ENCODE data around the gene PI4K2A.
"Not testable (repeated sequence)": the region's sequence is repeated elsewhere in the genome, so short reads cannot be mapped to it uniquely, and the experiment has no call there.

PI4K2A gene

DNA sequence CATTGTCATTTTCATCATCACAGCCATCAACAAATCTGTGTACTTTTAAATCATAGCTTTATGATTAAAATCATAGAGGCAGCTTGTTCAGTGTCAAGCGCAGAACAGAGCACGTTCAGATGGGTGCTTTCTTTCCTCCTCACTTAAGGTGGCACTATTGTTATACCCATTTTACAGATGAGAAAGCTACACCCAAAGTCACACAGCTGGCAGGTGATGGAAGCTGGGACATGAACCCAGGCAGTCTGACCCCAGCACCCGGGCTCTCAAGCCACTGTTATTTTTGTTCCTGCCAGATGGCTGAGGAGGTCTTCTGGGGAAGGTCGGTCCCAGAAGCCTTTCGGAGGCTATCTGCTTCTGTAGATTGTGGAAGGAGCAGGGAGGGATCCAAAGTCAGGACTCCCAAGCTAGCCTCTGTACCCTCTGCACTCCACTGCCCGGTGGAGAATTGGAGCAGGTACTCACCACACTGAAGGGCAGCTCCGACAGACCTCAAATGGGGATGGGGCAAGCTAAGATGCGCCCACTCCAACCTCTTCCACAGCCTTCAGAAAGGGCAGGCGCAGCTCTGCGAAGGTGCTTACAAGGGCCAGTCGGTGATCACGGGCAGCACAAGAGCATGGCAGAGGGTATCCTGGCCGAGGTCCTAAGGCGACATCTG is 46.0 kb downstream of the PI4K2A start:
- in situ Hi-C loops (cut with HindIII; ENCODE audit: low pct_unique_long_range_greater_than_20kb, low sequenced_read_pairs), result no loop called here
- TF ChIP-seq JUND (IDR thresholded peaks at IDR 0.05; ENCODE audit: low read depth), result no peak
- peak in 1 of 2 experiments; percentile 31 for DNase-seq (ENCODE audit: low read depth in 1 of 2, low spot score in 1 of 2)

DNA sequence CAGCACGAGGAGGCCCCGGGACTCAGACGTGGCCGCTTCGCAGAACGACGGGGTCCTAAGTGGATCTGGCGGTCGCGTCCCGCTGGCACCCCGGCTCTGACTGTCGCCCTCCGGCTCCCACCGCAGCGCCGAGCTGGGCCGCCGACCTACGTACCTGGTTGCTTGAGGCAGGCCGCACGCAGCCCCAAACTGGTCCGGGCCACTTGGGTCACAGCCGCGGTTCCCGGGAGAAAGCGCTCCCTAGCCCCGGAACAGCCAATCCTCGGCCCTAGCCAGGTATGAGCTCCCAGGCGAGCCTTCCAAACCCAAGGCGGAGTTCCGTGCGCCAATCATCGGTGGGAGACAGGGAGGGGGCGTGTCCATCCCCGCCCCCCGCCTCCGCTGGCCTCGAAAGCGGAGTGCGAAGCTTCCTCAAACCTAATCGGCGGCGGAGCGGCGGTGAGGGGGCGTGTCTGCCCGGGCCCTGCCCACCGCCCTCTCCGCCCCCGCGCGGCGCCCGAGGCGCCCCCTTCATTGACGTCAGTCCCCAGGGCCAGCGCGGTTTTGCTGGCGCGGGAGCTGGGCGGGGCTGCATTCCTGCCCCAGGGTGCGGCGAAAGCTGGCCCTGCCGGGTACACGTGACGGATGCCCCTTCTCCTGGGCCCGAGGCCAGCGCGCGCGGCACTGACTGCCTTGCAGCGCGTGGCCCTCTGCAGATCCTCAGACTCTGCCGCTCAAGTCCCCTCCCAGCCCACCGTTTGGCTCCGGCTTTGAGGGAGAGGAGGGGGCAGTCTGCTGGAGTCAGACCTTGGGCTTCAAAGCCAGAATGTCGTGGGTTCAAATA is 46.7 kb downstream of the PI4K2A start, which contains the start of gene AVPI1:
Gene AVPI1, minus strand, starts transcription at position 280 of the 823 bp plus-strand sequence. CDS start 7,336 bp downstream, outside the sequence.
- in situ Hi-C loops (cut with HindIII; ENCODE audit: low pct_unique_long_range_greater_than_20kb, low sequenced_read_pairs), result no loop called here
- no peak for TF ChIP-seq JUND (IDR thresholded peaks at IDR 0.05; ENCODE audit: low read depth)
- DNase-seq (ENCODE audit: low read depth in 1 of 2, low spot score in 1 of 2), result peak; percentile 98 to 99

DNA sequence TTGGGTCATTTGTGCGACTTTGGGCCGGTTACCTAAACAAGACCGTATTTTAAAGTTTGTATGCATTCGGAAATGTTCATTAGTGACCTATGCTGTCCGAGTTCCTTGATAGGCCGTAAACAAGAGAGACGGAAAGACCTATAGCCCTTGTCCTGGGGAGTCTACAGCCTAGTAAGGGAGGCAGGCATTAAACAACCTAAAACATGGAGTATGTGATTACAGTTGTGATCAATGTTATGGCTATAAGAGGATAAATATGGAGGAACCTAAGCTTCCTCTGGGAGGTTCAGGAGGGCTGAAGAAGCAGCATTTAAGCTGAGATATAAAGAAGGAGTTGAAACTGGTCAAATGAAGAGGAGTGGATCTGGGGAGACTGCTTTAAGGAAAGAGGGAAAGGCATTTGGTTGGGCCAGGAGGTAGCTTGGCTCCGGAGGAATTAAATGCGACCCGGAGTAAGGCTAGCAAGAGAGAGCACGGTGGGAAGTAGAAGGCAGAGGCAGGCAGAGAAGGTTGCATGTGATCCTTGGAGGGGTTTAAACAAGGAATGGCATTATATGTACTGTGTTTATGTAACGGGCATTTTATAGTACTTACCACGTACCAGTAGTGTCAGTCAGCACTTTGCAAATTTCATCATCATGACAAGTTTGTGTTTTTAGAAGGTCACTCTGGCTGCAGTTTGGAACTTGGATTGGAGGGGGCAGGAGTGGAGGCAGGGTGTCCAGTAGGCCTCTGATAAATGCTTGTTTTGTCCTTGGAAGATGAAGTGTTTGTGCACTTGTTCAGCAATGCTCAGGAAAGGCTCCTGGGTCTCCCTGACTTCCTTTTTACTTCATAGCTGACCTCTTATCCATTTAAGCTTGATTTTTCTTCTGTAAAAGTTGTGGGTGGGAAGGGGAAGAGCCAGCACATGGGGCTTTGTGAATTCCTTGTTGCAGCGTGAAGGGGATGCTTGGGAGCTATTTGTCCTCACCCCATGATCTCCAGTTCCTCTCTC is 47.6 kb downstream of the PI4K2A start:
- no peak for DNase-seq (ENCODE audit: low read depth in 1 of 2, low spot score in 1 of 2)
- in situ Hi-C loops (cut with HindIII; ENCODE audit: low pct_unique_long_range_greater_than_20kb, low sequenced_read_pairs), result no loop called here
- no peak for TF ChIP-seq JUND (IDR thresholded peaks at IDR 0.05; ENCODE audit: low read depth)

DNA sequence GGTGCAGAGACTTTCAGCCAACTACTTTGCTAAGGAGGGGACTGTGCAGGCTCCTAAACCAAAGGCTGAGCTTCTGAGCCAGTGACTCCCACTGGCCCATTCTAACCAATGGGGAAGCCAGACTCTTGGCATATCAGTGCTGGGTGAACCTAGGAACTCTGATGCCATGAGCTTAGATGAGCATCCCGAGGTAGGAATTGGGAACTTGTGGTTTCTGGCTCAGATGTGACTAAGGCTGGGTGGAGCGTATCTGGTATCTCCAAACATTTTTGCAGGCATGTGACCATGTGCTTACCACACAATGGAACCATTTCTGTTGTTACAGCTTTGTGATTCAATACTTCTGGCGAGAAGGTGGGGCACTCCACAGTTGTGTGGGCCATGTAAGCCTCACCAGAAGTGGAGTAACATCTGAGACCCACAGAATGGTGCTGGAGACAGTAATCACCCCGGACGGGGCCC is 49.1 kb downstream of the PI4K2A start:
- TF ChIP-seq JUND (IDR thresholded peaks at IDR 0.05; ENCODE audit: low read depth), result no peak
- in situ Hi-C loops (cut with HindIII; ENCODE audit: low pct_unique_long_range_greater_than_20kb, low sequenced_read_pairs), result no loop called here
- no peak for DNase-seq (ENCODE audit: low read depth in 1 of 2, low spot score in 1 of 2)

DNA sequence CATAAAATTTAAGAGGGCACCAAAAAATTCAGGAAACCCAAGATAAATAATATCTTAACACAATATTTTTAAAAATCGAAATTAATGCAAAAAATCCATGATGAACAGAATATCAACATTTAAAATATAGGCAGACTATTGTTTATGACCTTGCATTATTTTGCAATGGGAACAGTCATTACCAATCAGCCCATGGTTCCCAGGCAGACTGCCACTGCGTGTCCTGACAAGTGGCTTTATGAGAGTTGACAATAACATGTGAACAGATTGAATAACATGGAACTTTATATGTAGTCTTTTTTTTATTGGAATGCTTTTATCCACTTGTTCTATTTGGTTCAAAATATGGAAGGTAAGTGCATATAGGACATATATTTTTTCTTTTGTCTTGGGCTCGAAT is 49.7 kb downstream of the PI4K2A start:
- no peak for DNase-seq (ENCODE audit: low read depth in 1 of 2, low spot score in 1 of 2)
- no peak for TF ChIP-seq JUND (IDR thresholded peaks at IDR 0.05; ENCODE audit: low read depth)
- in situ Hi-C loops (cut with HindIII; ENCODE audit: low pct_unique_long_range_greater_than_20kb, low sequenced_read_pairs), result no loop called here

DNA sequence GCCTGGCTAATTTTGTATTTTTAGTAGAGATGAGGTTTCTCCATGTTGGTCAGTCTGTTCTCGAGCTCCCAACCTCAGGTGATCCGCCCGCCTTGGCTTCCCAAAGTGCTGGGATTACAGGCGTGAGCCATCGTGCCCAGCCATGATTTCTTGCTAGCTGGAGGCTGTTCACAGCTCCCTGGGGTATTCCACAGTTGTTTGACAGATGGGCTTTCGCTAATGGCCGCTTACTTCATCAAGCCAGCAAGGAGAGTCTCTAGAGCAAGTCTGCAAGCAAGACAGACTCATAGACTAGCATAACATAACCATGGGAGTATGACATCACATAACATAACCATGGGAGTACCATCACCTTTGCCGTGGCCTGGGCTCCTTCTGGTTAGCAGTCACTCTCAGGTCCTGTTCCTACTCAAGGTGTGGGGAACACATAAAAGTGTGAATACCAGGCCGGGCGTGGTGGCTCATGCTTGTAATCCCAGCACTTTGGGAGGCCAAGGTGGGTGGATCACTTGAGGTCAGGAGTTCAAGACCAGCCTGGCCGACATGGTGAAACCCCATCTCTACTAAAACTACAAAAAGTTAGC is 57.7 kb downstream of the PI4K2A start:
- in situ Hi-C loops (cut with HindIII; ENCODE audit: low pct_unique_long_range_greater_than_20kb, low sequenced_read_pairs); DNase-seq (ENCODE audit: low read depth in 1 of 2, low spot score in 1 of 2): not testable (repeated sequence)

DNA sequence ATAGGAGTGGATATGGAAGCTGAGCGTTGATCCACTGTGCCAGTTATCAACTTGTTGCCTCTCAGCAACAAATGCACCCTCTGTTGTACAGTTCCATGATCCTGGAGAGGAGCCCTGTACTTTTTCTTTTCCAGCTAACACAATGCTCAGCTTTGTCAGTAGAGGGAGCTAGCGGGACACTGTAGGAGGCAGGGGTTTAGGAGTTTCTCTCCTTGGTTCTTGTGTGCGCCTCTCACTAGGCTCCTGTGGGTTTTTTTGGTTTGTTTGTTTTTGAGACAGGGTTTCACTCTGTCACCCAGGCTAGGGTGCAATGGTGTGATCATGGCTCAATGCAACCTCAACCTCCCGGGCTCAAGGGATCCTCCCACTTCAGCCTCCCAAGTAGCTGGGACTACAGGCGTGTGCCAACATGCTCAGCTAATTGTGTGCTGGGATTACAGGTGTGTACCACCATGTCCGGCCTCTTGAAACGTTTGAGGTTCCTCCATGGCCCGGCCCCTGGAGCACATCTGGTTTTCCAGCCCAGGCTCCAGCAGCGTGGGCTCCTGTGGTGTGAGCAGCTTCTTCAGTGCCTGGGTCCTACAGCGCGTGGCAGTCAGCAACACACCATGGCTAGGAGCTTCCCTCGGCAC is 61.1 kb downstream of the PI4K2A start:
- DNase-seq (ENCODE audit: low read depth in 1 of 2, low spot score in 1 of 2), result peak; percentile 86 to 89
- TF ChIP-seq JUND (IDR thresholded peaks at IDR 0.05; ENCODE audit: low read depth), result no peak
- in situ Hi-C loops (cut with HindIII; ENCODE audit: low pct_unique_long_range_greater_than_20kb, low sequenced_read_pairs), result no loop called here

DNA sequence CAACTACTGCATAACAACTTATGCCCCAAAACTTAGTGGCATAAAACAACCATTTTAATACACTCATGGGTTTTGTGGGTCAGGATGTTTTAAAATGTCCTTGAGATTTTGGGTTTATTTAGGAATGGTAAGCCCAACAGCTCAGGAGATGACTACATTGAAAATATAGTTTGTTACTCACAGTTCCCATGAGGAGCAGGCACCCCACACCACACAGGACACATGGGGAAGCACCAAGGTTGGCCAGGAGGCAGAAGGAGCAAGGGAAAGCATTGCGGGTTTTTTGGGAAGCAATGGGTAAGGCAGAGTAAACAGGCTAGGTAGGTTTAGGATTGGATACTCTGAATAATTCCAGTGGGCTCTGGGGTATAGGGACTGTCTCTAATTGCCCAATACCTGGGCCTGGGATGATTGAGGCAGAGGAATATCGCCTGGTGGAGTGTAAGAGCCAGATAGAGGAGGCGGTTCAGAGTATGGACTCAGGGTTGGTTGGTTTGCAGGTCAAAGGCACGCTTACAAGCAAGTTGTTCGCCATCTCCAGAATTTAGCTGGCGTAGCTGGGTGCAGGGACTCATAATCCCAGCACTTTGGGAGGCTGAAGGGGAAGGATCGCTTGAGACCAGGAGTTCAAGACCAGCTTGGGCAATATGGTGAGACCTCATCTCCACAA is 63.1 kb downstream of the PI4K2A start:
- in situ Hi-C loops (cut with HindIII; ENCODE audit: low pct_unique_long_range_greater_than_20kb, low sequenced_read_pairs), result no loop called here
- no peak for DNase-seq (ENCODE audit: low read depth in 1 of 2, low spot score in 1 of 2)
- no peak for TF ChIP-seq JUND (IDR thresholded peaks at IDR 0.05; ENCODE audit: low read depth)

DNA sequence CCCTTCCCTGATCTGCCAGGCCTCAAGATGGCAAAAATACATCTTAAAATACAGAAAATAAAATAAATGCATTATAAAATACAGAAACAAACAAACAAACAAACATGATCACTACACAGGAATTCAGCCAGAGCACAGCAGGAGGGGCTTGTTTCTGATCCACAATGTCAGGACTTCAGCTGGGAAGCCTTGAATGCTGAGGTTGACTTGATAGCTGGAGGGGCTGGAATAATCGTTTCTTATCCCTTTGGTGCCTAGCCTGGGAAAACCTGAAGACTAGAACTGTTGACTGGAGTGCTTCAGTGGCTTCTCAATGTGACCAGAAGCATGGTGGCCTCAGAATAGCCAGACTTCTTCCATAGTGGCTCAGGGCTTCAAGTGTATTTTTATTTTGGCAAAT is 63.9 kb downstream of the PI4K2A start:
- in situ Hi-C loops (cut with HindIII; ENCODE audit: low pct_unique_long_range_greater_than_20kb, low sequenced_read_pairs), result no loop called here

DNA sequence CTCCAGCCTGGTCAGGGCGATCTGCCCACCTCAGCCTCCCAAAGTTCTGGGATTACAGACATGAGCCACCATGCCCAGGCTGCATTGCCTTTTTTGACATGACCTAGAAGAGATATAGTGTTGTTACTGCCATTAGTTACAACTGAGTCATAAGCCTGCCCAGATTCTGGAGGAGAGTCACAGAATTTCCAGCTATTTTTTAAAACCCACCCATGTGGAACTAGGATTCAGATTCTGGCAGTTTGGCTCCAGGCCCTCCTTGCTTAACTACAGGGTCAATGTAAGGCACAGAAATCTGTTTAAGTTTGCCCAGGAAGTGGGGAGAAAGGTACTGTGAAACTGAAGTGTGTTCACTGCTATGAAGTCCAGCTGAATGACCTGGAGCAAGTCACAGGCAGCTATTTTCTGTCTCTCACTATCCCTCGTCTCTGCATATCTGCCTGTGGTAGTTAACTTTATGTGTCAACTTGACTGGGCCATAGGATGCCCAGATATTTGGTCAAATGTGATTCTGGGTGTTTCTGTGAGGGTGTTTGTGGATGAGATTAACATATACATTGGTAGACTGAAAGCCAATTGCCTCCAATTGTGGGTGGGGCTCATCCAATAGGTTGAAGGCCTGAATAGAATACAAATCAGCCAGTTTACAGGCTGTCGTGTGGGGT is 64.7 kb downstream of the PI4K2A start:
- TF ChIP-seq JUND (IDR thresholded peaks at IDR 0.05; ENCODE audit: low read depth), result no peak
- DNase-seq (ENCODE audit: low read depth in 1 of 2, low spot score in 1 of 2), result no peak
- in situ Hi-C loops (cut with HindIII; ENCODE audit: low pct_unique_long_range_greater_than_20kb, low sequenced_read_pairs), result no loop called here

More for the DNA sequence above, 63.9 kb downstream of the PI4K2A start:
- DNase-seq (ENCODE audit: low read depth in 1 of 2, low spot score in 1 of 2), result no peak
- no peak for TF ChIP-seq JUND (IDR thresholded peaks at IDR 0.05; ENCODE audit: low read depth)

Measured in T47D (cell line).